GM12878 (cell line): Measurements from ENCODE around the gene COQ7. TPM values are rescaled to one million over a fixed set of nuclear protein-coding genes. Genes with fewer than 3 reads are reported as not detected.

Experiments used
- ATAC-seq: fragments of 200-7000 bp; cut with Tn5 transposase; 3 replicates; pipeline ENCODE4 v1.9.1; 2020; ENCODE audit warnings: mild to moderate bottlenecking, moderate library complexity
- Bru-seq: library from RNA; stranded (reverse); fragments of 400-500 nt; gene quantifications from one replicate; lab custom pipeline; 2021; lab: Mats Ljungman, UMichigan
- BruChase-seq, 2 experiments: library from RNA; stranded (reverse); fragments of 400-500 nt; gene quantifications; one replicate each; lab custom pipeline; 2021; lab: Mats Ljungman, UMichigan
- BruUV-seq: library from RNA; stranded (reverse); fragments of 400-500 nt; replicated peaks from 2 replicates; lab custom pipeline; 2021; lab: Mats Ljungman, UMichigan
- CTCF ChIA-PET: fragments of 300-600 bp; sonication (Branson Sonifier 250); formaldehyde crosslinking; extraction: SDS; loops from one replicate; lab custom pipeline; 2021; ENCODE audit warnings: inconsistent platforms; lab: Yijun Ruan, JAX
- POLR2A ChIA-PET: fragments of 350-600 bp; formaldehyde crosslinking; extraction: SDS; loops from one replicate; lab custom pipeline; 2021; ENCODE audit warnings: inconsistent platforms; lab: Charles Lee
- RAD21 ChIA-PET: fragments of 300-600 bp; sonication (Branson Sonifier 250); formaldehyde crosslinking; loops from one replicate; lab custom pipeline; 2023; ENCODE audit warnings: antibody characterized with exemption; ENCODE audit not compliant: unreplicated experiment; lab: Charles Lee
- SMC1A ChIA-PET: fragments of 300-600 bp; sonication (Branson Sonifier 250); formaldehyde crosslinking; loops from one replicate; lab custom pipeline; 2023; ENCODE audit not compliant: unreplicated experiment, uncharacterized antibody; lab: Charles Lee
- DNase-seq: peaks from one replicate; pipeline ENCODE4 v3.0.0-alpha.2; 2011; ENCODE audit warnings: low read depth, low spot score
- FAIRE-seq: peaks from 3 replicates; lab custom pipeline; 2011; peaks lifted over from hg19 to GRCh38; lab: Jason Lieb, UNC
- H2AFZ ChIP-seq: 2 replicates; pipeline ENCODE4 v1.6.0; 2011; ENCODE audit warnings: low read depth, low read length, control low read depth; ENCODE audit not compliant: control insufficient read depth
- H3K27ac ChIP-seq: 2 replicates; pipeline ENCODE4 v1.5.1; 2011; ENCODE audit warnings: control low read depth; ENCODE audit not compliant: control insufficient read depth, insufficient read depth
- H3K27me3 ChIP-seq, 2 experiments: replicated peaks in 1 of 2; 2 replicates each; pipeline versions ENCODE4 v1.6.0 to v1.6.1; 2011; ENCODE audit warnings: low read length in 1 of 2; ENCODE audit not compliant: control insufficient read depth in 2 of 2, insufficient read depth in 2 of 2
- H3K36me3 ChIP-seq, 2 experiments: 2 replicates each; pipeline ENCODE4 v1.5.1; 2011; ENCODE audit warnings: low read length in 1 of 2; ENCODE audit not compliant: control insufficient read depth in 2 of 2, insufficient read depth in 2 of 2
- H3K4me1 ChIP-seq: 2 replicates; pipeline ENCODE4 v1.6.1; 2011; ENCODE audit warnings: mild to moderate bottlenecking, low read length, moderate library complexity, mixed read lengths; ENCODE audit not compliant: control insufficient read depth, insufficient read depth
- H3K4me2 ChIP-seq: 2 replicates; pipeline ENCODE4 v1.6.0; 2011; ENCODE audit warnings: control low read depth; ENCODE audit not compliant: control insufficient read depth, insufficient read depth
- H3K4me3 ChIP-seq: fragments of 200-600 bp; sonication (generic); 2 replicates; pipeline ENCODE4 v1.5.1; 2016
- H3K79me2 ChIP-seq: 2 replicates; pipeline ENCODE4 v1.6.0; 2011; ENCODE audit warnings: low read length; ENCODE audit not compliant: control insufficient read depth, insufficient read depth
- H3K9ac ChIP-seq: 2 replicates; pipeline ENCODE4 v1.8.0; 2011; ENCODE audit warnings: low read length, control low read depth, mixed read lengths; ENCODE audit not compliant: control insufficient read depth, insufficient read depth
- H3K9me3 ChIP-seq: replicated peaks from 3 replicates; pipeline ENCODE4 v1.5.1; 2011; ENCODE audit warnings: mild to moderate bottlenecking, low read length; ENCODE audit not compliant: control insufficient read depth, insufficient read depth
- H4K20me1 ChIP-seq: 2 replicates; pipeline ENCODE4 v1.6.0; 2011; ENCODE audit not compliant: control insufficient read depth, insufficient read depth
- CHD2 ChIP-seq: IDR thresholded peaks from 2 replicates; pipeline ENCODE4 v1.6.1; 2011; ENCODE audit warnings: low read depth, low read length, improper control_type of control experiment, borderline replicate concordance
- E4F1 ChIP-seq: fragments of 450-650 bp; IDR thresholded peaks from 2 replicates; pipeline ENCODE4 v1.6.1; 2018; ENCODE audit warnings: borderline replicate concordance, mild to moderate bottlenecking; ENCODE audit not compliant: partially characterized antibody
- EZH2 ChIP-seq: IDR thresholded peaks from 2 replicates; pipeline ENCODE4 v1.6.1; 2012; ENCODE audit warnings: low read depth, mild to moderate bottlenecking, control low read depth, inconsistent platforms, low read length, borderline replicate concordance; ENCODE audit not compliant: control insufficient read depth
- NFYB ChIP-seq: IDR thresholded peaks from 2 replicates; pipeline ENCODE4 v1.6.1; 2011; ENCODE audit warnings: low read depth, mild to moderate bottlenecking, low read length, improper control_type of control experiment, moderate library complexity; ENCODE audit not compliant: insufficient read depth
- RB1 ChIP-seq: fragments of 450-650 bp; formaldehyde crosslinking; IDR thresholded peaks from 2 replicates; pipeline ENCODE4 v1.6.1; 2017; ENCODE audit warnings: mild to moderate bottlenecking, borderline replicate concordance
- RBBP5 ChIP-seq: fragments of 200-600 bp; sonication (generic); conservative IDR thresholded peaks from 2 replicates; pipeline ENCODE4 v1.6.1; 2016
- SIN3A ChIP-seq: IDR thresholded peaks from 2 replicates; pipeline ENCODE4 v1.6.1; 2012; ENCODE audit warnings: low read depth, low read length, improper control_type of control experiment
- TARDBP ChIP-seq: IDR thresholded peaks from 2 replicates; pipeline ENCODE4 v1.6.1; 2016; ENCODE audit warnings: borderline replicate concordance
- ZBTB40 ChIP-seq: fragments of 450-650 bp; IDR thresholded peaks from 2 replicates; pipeline ENCODE4 v1.6.1; 2016; ENCODE audit warnings: mild to moderate bottlenecking, moderate library complexity, borderline replicate concordance
- WGBS: methylation state at CpG from one replicate; pipeline ENCODE4 v1.1.6; 2016; ENCODE audit warnings: low lambda C conversion rate; ENCODE audit not compliant: insufficient replicate concordance, insufficient coverage; ENCODE audit errors: missing lambda C conversion rate; 5-methylcytosine and 5-hydroxymethylcytosine counted together
- in situ Hi-C: fragments of 300-500 bp; cut with MboI; formaldehyde crosslinking; loops from 9 replicates; pipeline ENCODE4 v1.14.3; 2018; ENCODE audit warnings: mixed read lengths
- intact Hi-C: fragments of 100-400 bp; cut with micrococcal nuclease; formaldehyde crosslinking; loops from one replicate; pipeline ENCODE4 v1.14.2; 2022; ENCODE audit not compliant: unreplicated experiment
- long read RNA-seq, 2 experiments: library from polyadenylated mRNA; unstranded; transcript quantifications; one replicate each; pipeline ENCODE4 v2.0.0, GENCODE V29; 2019 to 2020
- polyA minus RNA-seq, 3 experiments: library from RNA; depleted of rRNA, polyadenylated mRNA; stranded (reverse); fragments of >200 nt; gene quantifications; 2 replicates each; pipeline ENCODE4 v1.2.3, GENCODE V29; 2011
- polyA plus RNA-seq, 11 experiments: library from polyadenylated mRNA; depleted of rRNA in 4 of 11; unstranded in 6 of 11; stranded (reverse) in 5 of 11; fragments of >200 nt; fragmentation: Nextera tagmentation in 4 of 11; fragmentation: Illumina TruSeq in 1 of 11; extraction: Ambion mirVana in 4 of 11; extraction: Trizol in 1 of 11; gene quantifications; 1 replicate in 1 of 11; 2 replicates in 10 of 11; pipeline versions ENCODE4 v1.2.1 to v1.2.3, GENCODE V29; 2011 to 2016; ENCODE audit warnings: inconsistent platforms in 2 of 11, missing spikeins in 2 of 11, low read depth in 1 of 11
- total RNA-seq, 4 experiments: library from RNA; depleted of rRNA in 3 of 4; stranded (reverse); fragments of >200 nt in 3 of 4; fragmentation: Illumina TruSeq in 1 of 4; extraction: Trizol in 1 of 4; gene quantifications; 2 replicates each; pipeline versions ENCODE4 v1.2.1 to v1.2.3, GENCODE V29; 2013 to 2021

COQ7 gene
- 11.8 and 19.8 TPM in 2 replicates for total RNA-seq (2013; cell fraction: nucleolus; rRNA removed)
- total RNA-seq (2014; rRNA removed), result 13.1 and 14.4 TPM in 2 replicates
- total RNA-seq (2014; rRNA removed; fragmentation: Illumina TruSeq; extraction: Trizol), result 9.7 and 10.7 TPM in 2 replicates
- total RNA-seq (2021), result 14.6 and 16.5 TPM in 2 replicates
- 6.8 TPM for polyA plus RNA-seq (2011; ENCODE audit: low read depth)
- 12.8 and 15.2 TPM in 2 replicates for polyA plus RNA-seq (2011; rRNA removed)
- polyA plus RNA-seq (2011; cell fraction: cytosol; rRNA removed), result 9.0 and 11.9 TPM in 2 replicates
- 7.2 and 9.9 TPM in 2 replicates for polyA plus RNA-seq (2011; cell fraction: nucleus; rRNA removed)
- polyA plus RNA-seq (2012), result 8.8 and 9.4 TPM in 2 replicates
- 9.2 and 11.5 TPM in 2 replicates for polyA plus RNA-seq (2014; fragmentation: Illumina TruSeq; extraction: Trizol)
- polyA plus RNA-seq (2014; fragmentation: Nextera tagmentation; extraction: Ambion mirVana), result 1 to 10 TPM; 3.2 to 4.3 TPM
- polyA plus RNA-seq (2014; rRNA removed), result 18.1 and 21.9 TPM in 2 replicates
- 10 to 100 TPM; 14.9 to 19.7 TPM for polyA plus RNA-seq (2016; fragmentation: Nextera tagmentation; extraction: Ambion mirVana)
- 10.0 and 16.5 TPM in 2 replicates for polyA minus RNA-seq (2011; rRNA and poly(A)+ RNA removed)
- 1.9 and 3.4 TPM in 2 replicates for polyA minus RNA-seq (2011; cell fraction: cytosol; rRNA and poly(A)+ RNA removed)
- 8.9 and 12.9 TPM in 2 replicates for polyA minus RNA-seq (2011; cell fraction: nucleus; rRNA and poly(A)+ RNA removed)
- percentile 65 among the genes with signal in this experiment for Bru-seq, nascent RNA
- percentile 66 among the genes with signal in this experiment for BruChase-seq, experiment 1, labeled RNA remaining after a 6-hour chase
- percentile 65 among the genes with signal in this experiment for BruChase-seq, experiment 2, labeled RNA remaining after a 2-hour chase
- long read RNA-seq, experiment 1, transcript COQ7-201 (6 exons, 2,657 nt), result major isoform, 5 of 7 reads
- long read RNA-seq, experiment 1, partial matches to known transcripts, result 0 of 7 reads
- long read RNA-seq, experiment 1, other reads (novel, unspliced or antisense), result 2 of 7 reads
- long read RNA-seq, experiment 2, transcript COQ7-201 (6 exons, 2,657 nt), result major isoform, 11 of 20 reads
- long read RNA-seq, experiment 2, partial matches to known transcripts, result 0 of 20 reads
- long read RNA-seq, experiment 2, other reads (novel, unspliced or antisense), result 7 of 20 reads

- Histone ChIP-seq H3K4me1 (no peaks in the 10 kb centered on the region; the same call in 1 of the 2 replicates), H4K20me1 (no peaks in the 10 kb centered on the region), H3K36me3 (no peaks in the 10 kb centered on the region; a peak in 2 of 4 replicates), H3K27me3 (no peaks in the 10 kb centered on the region), H3K79me2 (no peaks in the 10 kb centered on the region; the same call in 1 of the 2 replicates), H3K4me3 (peak within 1 kb of the TSS; percentile 95), H3K9me3 (no peaks in the 10 kb centered on the region), H2AFZ (peak within 1 kb of the TSS; percentile 93), H3K4me2 (peak within 1 kb of the TSS; percentile 66), H3K27ac (peak within 1 kb of the TSS; percentile 99), H3K9ac (peak within 1 kb of the TSS; percentile 94)
- RAD21 ChIA-PET, result interaction anchor here (0.7 to 1.0 kb wide), 2 partner anchors 18 to 267 kb away, joined by 4 to 6 read pairs; partner anchors contain the start of gene ARL6IP1
- SMC1A ChIA-PET, result no interaction called here
- CTCF ChIA-PET, result interaction anchor here (0.7 to 1.3 kb wide), 4 partner anchors 9 to 491 kb away, joined by 4 to 5 read pairs (median 4); no protein-coding TSS in a partner anchor
- peak; percentile 99 for FAIRE-seq
- POLR2A ChIA-PET, result interaction anchor here (0.5 to 1.9 kb wide), 8 partner anchors 9 to 267 kb away, joined by 3 to 11 read pairs (median 3); no protein-coding TSS in a partner anchor
- peak; percentile 94 for ATAC-seq
- BruUV-seq, result TSS peak; percentile 83
- under 1% methylated on average over 68 of the region's 68 CpGs for WGBS
- intact Hi-C loops, result loop anchor here (5.0 kb wide), 2 partner anchors 275 to 455 kb away; partner anchors contain the start of genes CCP110, GDE1 and RPS15A
- peak; percentile 96 for DNase-seq
- in situ Hi-C loops, result no loop called here
- TF ChIP-seq CHD2 (peak; percentile 92), EZH2 (no peak), ZBTB40 (peak; percentile 79; the same call in 1 of the 2 replicates), NFYB (peak; percentile 90), TARDBP (no peak), E4F1 (peak; percentile 74), RBBP5 (0 out of 2 replicates have a peak, but pooled peaks have one; percentile 43), RB1 (peak; percentile 51; the same call in 1 of the 2 replicates), SIN3A (peak; percentile 19; the same call in 1 of the 2 replicates)
These were observed at the start of gene COQ7 for GRCh38 chr16:19067349-19068236. TSS of gene COQ7 (plus strand) at chr16:19067614. CDS start at chr16:19067665, 51 bp downstream.
